HUDEP-2 (cell line): ENCODE measurements around the gene CELF4.
A peak's percentile ranks its signal among the peaks of the same experiment; 100 is the strongest.
"Not testable (repeated sequence)": the region's sequence is repeated elsewhere in the genome, so short reads cannot be mapped to it uniquely, and the experiment has no call there.

Experiments used
- DNase-seq, 76 experiments: peaks; one replicate each; lab custom pipeline; 2025; ENCODE audit not compliant: unreplicated experiment in 76 of 76; lab: John Stamatoyannopoulos, UW

CELF4 gene

GRCh38 chr18:37476611-37477295, 88.8 kb downstream of the CELF4 start:
- no peak for DNase-seq

GRCh38 chr18:37476182-37476581, 89.4 kb downstream of the CELF4 start:
- DNase-seq = peak in 44 of 76 experiments; percentile 1 to 58 (median 27)

- DNase-seq = no peak
These were observed 92.3 kb downstream of the CELF4 start for GRCh38 chr18:37473195-37473840.

DNA sequence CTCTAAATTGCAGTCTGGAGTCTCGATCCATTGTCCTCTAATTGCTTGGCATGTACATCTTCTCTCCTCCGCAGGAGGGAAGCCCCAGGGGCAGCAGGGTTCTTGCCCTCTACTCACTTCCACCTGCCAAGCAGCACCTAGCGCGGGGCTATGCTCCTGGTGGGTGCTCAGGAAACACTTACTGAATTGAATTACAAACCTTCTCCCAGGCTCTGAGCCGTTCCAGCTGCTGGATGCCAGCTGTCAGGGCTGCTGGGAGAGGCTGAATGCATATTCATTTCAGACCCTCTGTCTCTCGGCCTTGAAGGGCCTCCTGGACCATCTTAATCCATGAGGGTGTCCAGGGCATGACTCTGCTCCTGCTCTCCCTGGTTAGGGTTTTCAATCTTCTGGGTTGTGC, 94.0 kb downstream of the CELF4 start:
- DNase-seq = no peak

DNA sequence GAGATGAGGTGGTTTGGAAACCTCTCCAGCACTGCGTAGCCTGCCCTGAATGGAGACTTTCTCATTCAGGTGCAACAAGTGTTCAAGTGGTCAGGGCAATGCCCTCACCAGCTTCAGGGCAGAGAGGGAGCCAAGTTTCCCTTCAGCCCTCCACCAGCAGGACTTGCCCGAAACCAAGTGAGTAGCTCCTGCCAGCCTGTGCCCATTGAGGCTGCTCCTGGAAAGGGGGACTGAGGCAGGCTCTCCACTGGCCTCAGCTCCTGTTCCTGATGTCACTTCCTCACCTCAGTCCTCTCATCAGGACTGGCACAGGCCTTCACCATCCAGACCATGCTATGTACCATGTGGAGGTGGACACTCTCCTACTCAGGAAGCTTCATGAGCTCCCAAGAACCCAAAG, 94.6 kb downstream of the CELF4 start:
- DNase-seq = no peak

DNA sequence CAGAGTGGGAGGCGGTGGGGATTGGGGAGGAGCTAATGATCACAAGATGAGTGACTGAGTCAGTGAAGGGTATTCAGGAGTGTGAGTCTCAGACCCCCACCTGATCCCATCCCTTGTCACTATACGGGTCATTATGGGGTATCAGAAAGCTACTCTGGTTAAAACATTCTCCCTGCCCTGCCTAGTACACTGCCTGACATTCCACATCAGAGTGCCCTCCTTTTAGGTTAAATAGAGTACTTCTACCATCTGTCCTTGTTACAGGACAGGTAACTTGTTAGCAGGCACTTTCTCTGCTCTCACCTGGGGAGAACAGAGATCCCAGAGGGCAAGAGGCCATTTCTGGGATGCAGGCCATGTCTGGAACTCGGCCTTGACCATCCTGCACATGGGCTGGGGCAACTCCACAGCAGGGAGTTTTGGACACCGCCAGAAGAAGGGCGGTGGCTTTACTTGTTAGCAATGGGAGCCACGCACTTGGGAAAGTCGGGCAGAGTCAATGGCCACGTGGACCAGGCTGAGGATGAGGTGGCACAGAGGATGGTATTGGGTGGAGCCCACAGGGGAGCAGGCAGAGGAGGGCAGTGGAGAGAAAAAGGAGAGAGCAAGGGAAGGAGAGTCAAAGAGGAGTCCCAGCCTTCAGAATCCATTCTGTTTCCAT, 98.5 kb downstream of the CELF4 start:
- DNase-seq = no peak

GRCh38 chr18:37465958-37466357, 99.6 kb downstream of the CELF4 start:
- no peak for DNase-seq

GRCh38 chr18:37464257-37464656, 101.3 kb downstream of the CELF4 start:
- no peak for DNase-seq

DNA sequence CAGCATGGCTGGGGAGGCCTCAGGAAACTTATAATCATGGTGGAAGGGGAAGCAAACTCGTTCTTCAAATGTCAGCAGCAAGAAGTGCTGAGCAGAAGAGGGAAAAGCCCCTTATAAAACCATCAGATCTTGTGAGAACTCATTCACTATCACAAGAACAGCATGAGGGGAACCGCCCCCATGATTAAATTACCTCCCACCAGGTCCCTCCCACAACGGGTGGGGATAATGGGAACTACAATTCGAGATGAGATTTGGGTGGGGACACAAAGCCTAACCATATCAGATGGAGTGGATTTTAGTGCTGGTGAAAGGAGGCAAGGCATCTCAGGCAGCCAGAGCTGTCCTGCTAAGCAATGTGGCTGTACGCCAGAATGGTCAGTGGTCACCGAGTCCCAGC, 104.3 kb downstream of the CELF4 start:
- not testable (repeated sequence) for DNase-seq

DNA sequence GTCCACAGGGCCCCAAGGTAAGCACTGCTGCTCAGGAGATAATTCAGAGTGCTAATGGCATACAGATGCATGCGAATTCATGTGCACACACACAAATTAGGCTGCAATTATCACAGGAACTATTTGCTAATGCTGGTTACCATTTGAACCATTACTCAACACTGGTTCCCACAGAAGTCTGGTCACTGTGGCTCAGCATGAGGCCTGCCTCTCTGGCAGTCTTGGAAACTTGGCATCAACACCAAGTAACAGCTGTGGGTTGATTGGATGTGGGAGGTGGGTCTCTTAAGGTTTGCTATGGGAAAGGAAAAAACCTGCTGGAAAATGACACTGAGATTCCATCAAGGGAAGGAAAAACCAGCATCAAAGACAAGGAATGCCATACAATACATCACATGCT, 105.0 kb downstream of the CELF4 start:
- no peak for DNase-seq

GRCh38 chr18:37458697-37459096, 106.9 kb downstream of the CELF4 start:
- DNase-seq = no peak

GRCh38 chr18:37457753-37458152, 107.8 kb downstream of the CELF4 start:
- DNase-seq = no peak

DNA sequence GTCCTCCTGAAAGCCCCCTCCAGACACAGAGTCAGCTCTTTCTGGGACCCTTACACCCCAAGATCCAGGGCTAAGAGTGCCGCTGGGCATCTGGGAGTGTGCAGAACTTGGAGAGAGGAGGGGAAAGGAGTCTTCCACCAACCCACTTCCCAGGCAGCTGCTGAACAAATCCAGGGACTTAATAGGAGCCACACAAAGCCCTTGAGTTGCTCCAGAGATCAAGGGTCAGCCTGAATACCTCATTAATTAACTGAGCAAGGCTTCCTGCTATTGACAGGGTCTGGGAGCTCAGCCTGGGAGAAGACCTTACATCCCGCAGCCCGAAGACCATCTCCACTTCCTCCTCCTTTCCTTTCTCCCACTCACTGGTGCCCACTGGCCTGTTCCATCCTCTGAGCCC, 108.3 kb downstream of the CELF4 start:
- no peak for DNase-seq

GRCh38 chr18:37456873-37457272, 108.7 kb downstream of the CELF4 start:
- DNase-seq = no peak

GRCh38 chr18:37456395-37456794, 109.2 kb downstream of the CELF4 start:
- no peak for DNase-seq

- no peak for DNase-seq
These were observed 111.8 kb downstream of the CELF4 start for GRCh38 chr18:37453752-37454151.

- no peak for DNase-seq
These were observed 112.8 kb downstream of the CELF4 start for GRCh38 chr18:37452682-37453385.

DNA sequence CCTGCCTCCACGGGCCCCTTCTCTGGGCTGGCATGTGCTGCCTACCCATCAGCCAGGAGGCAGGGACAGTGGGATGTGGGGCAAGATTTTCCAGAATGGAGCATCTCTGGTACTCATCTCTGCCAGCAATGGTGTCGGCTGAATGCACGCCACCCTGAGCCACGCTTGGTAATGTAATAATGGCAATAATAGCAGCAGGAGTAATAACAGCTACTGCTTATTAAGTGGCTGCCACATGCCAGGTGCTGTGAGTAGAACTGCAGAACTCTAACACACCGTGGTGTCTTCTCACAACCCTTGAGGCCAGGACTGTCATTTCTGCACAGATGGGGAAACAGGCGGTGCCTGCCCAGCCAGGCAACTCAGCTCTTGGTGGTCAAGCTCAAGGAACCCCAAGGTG, 113.6 kb downstream of the CELF4 start:
- DNase-seq = no peak

DNA sequence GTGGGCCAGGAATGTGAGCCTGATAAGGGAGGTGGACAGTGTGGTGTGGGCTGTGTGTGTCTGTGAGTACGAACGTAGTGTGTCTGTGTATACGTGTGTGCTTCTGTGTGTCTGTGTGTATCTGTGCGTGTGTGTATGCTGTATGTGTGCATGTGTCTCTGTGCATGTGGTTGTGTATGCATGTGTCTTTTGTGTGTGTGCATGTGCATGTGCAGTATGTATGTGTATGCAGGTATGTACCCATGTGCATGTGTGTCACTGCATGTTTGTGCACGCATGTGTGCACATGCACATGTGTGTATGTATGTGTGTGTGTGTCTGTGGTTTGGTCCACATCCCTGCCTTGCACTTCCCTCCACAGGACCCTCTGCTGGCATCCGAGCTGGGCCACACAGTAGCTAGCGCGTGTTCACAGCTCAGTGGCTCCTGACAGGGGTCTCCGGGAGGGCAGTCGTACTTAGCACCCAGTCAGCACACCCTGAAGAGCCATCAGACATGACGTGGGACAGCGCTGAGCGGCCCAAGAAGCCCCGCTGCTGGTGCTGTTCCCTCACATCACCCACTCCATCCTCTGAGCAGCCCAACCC, 114.3 kb downstream of the CELF4 start:
- no peak for DNase-seq

DNA sequence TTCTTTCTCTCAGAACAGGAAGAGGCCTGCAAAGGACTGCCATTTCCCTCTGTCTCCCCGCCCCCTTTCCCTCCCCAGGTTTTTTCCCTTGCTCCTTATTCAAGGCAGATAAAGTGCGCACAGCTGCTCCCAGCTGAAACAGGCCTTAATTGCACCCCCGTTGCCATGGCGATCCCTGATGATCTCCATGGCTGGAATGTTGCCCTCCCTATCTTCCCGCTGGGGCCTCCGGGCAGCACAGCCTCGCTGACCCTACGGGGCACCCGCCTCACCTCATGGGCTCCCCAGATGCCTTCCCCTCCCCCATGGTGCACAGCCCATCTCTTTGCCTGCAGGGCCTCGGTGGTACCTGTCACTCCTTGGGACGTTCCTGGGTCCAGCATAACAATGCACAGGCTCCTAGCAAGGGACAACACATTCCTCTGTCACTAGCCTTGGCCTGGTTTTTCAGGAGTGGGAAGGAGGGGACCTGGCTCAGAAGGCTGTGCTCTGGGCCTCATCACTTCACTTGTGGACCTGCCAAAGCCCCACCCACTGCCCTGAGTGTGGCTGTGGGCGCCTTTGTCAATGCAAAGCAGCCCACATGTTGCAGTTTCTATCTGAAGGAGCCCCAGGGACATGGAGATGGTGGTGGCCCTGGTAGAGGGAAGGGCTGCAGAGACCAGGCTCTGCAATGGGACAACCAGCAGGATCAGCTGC, 115.0 kb downstream of the CELF4 start:
- DNase-seq = no peak
